Memory B cell (primary cell): ENCODE data around the gene TUB.

ENCODE experiments used
- ATAC-seq: fragments of 150-1000 bp; cut with Tn5 transposase; 2 replicates; pipeline ENCODE4 v1.10.0; 2021; ENCODE audit warnings: low read depth, mild to moderate bottlenecking, moderate library complexity
- DNase-seq, 2 donors: peaks; one replicate each; pipeline ENCODE4 v3.0.0; 2022; ENCODE audit warnings: low spot score in 2 of 2
- H3K27ac Mint-ChIP-seq: one replicate; pipeline ENCODE4 v1.8.0; 2022; ENCODE audit warnings: mild to moderate bottlenecking, moderate library complexity, mixed read lengths
- H3K27me3 Mint-ChIP-seq: one replicate; pipeline ENCODE4 v1.8.0; 2022; ENCODE audit warnings: mixed read lengths
- H3K36me3 Mint-ChIP-seq: one replicate; pipeline ENCODE4 v1.8.0; 2022; ENCODE audit warnings: mild to moderate bottlenecking, mixed read lengths
- H3K4me1 Mint-ChIP-seq: one replicate; pipeline ENCODE4 v1.8.0; 2022; ENCODE audit warnings: mixed read lengths
- H3K4me3 Mint-ChIP-seq: one replicate; pipeline ENCODE4 v1.8.0; 2022; ENCODE audit warnings: mild to moderate bottlenecking, moderate library complexity, mixed read lengths
- H3K9me3 Mint-ChIP-seq: one replicate; pipeline ENCODE4 v1.8.0; 2022; ENCODE audit warnings: mixed read lengths

The TUB gene

GRCh38 chr11:8085011-8085645 lies 4.1 kb downstream of the TUB start:
- Mint-ChIP-seq H3K4me1 (no peaks in the 10 kb centered on the region), H3K4me3 (no peak overlapping the region), H3K9me3 (no peaks in the 10 kb centered on the region), H3K36me3 (no peaks in the 10 kb centered on the region), H3K27ac (no peak overlapping the region), H3K27me3 (peaks cover 38% of the 10 kb centered on the region)
- no peak for DNase-seq
- no peak for ATAC-seq

- H3K27me3 Mint-ChIP-seq, result peaks cover 37% of the 10 kb centered on the region
- DNase-seq (no peak), ATAC-seq (no peak)
- H3K27ac Mint-ChIP-seq, result peak overlapping the region; percentile 23
- no peaks in the 10 kb centered on the region for H3K36me3 Mint-ChIP-seq
- H3K4me3 Mint-ChIP-seq, result no peak overlapping the region
- no peaks in the 10 kb centered on the region for H3K4me1 Mint-ChIP-seq
- no peaks in the 10 kb centered on the region for H3K9me3 Mint-ChIP-seq
Measured at GRCh38 chr11:8086001-8086479, 5.0 kb downstream of the TUB start.

GRCh38 chr11:8086571-8086970 lies 5.6 kb downstream of the TUB start:
- Mint-ChIP-seq H3K9me3 (no peaks in the 10 kb centered on the region), H3K4me3 (no peak overlapping the region), H3K27me3 (peaks cover 37% of the 10 kb centered on the region), H3K4me1 (no peaks in the 10 kb centered on the region), H3K27ac (no peak overlapping the region), H3K36me3 (no peaks in the 10 kb centered on the region)
- DNase-seq (no peak), ATAC-seq (no peak)

- ATAC-seq (no peak), DNase-seq (no peak)
- no peak overlapping the region for H3K4me3 Mint-ChIP-seq
- no peaks in the 10 kb centered on the region for H3K36me3 Mint-ChIP-seq
- H3K9me3 Mint-ChIP-seq, result no peaks in the 10 kb centered on the region
- no peaks in the 10 kb centered on the region for H3K4me1 Mint-ChIP-seq
- H3K27ac Mint-ChIP-seq, result no peak overlapping the region
- H3K27me3 Mint-ChIP-seq, result peaks cover 32% of the 10 kb centered on the region
Measured at GRCh38 chr11:8087185-8087584, 6.2 kb downstream of the TUB start.

- peaks cover 28% of the 10 kb centered on the region for H3K27me3 Mint-ChIP-seq
- H3K36me3 Mint-ChIP-seq, result no peaks in the 10 kb centered on the region
- DNase-seq (no peak), ATAC-seq (no peak)
- H3K4me3 Mint-ChIP-seq, result no peak overlapping the region
- H3K9me3 Mint-ChIP-seq, result no peaks in the 10 kb centered on the region
- no peak overlapping the region for H3K27ac Mint-ChIP-seq
- H3K4me1 Mint-ChIP-seq, result peaks cover 3% of the 10 kb centered on the region
Measured at GRCh38 chr11:8087756-8088155, 6.7 kb downstream of the TUB start.

- H3K27me3 Mint-ChIP-seq, result peaks cover 20% of the 10 kb centered on the region
- H3K27ac Mint-ChIP-seq, result no peak overlapping the region
- H3K36me3 Mint-ChIP-seq, result no peaks in the 10 kb centered on the region
- H3K4me1 Mint-ChIP-seq, result peaks cover 4% of the 10 kb centered on the region
- H3K4me3 Mint-ChIP-seq, result no peak overlapping the region
- ATAC-seq (no peak), DNase-seq (no peak)
- no peaks in the 10 kb centered on the region for H3K9me3 Mint-ChIP-seq
Measured at GRCh38 chr11:8089791-8090510, 8.9 kb downstream of the TUB start.

DNA sequence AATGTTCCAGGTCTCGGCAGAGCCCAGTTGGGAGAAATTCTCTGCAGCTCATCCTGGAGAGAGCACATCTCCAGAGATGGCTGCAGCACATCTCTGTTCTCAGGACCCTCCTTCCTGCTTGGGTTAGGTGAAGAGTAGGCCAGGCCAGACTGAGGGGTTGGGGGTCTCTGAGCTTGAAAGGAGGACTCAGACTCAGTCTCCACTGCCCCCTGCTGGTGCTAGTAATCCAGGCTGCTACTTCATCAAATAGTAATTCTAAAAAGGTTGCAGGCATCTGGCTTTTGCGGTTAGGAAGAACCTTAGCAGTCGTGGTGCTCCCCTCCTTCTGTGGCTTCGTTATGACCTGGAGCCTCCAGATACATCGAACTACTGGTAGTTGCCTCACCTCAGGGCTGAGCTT lies 9.7 kb downstream of the TUB start:
- no peaks in the 10 kb centered on the region for H3K36me3 Mint-ChIP-seq
- H3K27ac Mint-ChIP-seq, result no peak overlapping the region
- DNase-seq (no peak), ATAC-seq (no peak)
- H3K27me3 Mint-ChIP-seq, result peaks cover 14% of the 10 kb centered on the region
- H3K9me3 Mint-ChIP-seq, result no peaks in the 10 kb centered on the region
- no peak overlapping the region for H3K4me3 Mint-ChIP-seq
- H3K4me1 Mint-ChIP-seq, result peaks cover 6% of the 10 kb centered on the region

DNA sequence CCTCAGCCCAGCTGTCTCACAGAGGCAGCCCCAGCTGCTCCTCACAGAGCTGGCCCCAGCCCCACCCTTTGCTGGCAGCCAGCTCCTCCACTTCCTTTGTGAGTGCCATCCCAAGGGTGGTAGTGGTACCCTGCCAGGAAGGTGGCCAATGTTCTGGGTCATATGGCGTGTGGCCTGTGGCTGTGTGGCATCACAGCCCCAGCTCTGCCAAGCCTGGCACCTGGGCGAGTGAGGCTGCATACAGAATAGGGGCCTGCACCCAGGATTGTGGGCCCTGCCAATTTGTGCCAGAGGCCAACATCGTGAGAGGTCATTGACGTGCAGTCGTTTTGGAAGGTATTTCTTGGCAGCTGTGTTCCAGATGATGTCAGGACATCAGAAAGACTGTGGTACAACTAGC lies 10.7 kb downstream of the TUB start:
- H3K27ac Mint-ChIP-seq, result no peak overlapping the region
- no peak overlapping the region for H3K4me3 Mint-ChIP-seq
- no peaks in the 10 kb centered on the region for H3K36me3 Mint-ChIP-seq
- H3K9me3 Mint-ChIP-seq, result no peaks in the 10 kb centered on the region
- peaks cover 6% of the 10 kb centered on the region for H3K4me1 Mint-ChIP-seq
- H3K27me3 Mint-ChIP-seq, result peaks cover 10% of the 10 kb centered on the region
- DNase-seq (no peak), ATAC-seq (no peak)

DNA sequence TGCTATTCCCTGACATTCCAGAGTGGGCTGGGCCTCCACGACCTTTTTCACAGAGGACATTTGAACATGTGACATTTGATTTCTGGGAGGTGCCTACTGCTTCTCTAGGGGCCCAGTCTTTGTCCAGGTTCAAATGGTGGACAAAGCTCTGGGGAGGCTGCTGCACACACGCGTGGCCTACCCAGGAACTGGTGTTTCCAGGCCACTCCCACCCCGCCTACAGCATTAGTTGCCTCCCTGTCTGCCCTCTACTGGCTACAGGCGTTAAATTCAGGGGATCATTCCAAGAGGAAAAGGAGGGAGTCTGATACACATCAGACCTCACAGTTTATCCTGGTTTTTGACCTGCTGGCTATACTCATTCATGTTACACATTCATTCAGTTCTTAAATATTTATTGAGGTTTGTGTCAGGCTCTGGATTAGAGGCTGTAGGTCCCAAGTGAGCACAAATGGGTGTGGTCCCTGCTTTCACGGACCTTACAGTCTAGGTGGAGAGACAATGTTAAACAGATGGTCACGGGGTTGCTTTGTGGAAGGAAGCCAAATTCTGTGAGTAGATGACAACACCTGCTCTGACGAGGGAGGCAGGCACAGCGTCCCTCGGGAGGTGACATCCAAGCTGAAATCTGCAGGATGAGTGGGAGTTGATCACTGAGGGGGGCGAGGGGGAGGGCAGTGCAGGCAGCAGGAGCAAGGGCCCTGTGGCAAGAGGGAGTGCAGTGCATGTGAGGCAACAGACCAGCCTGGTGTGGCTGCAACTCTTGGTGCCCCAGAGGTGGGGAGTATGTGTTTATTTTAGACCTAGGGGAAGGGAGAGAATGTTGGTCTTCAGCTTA lies 11.8 kb downstream of the TUB start:
- Mint-ChIP-seq H3K36me3 (no peaks in the 10 kb centered on the region), H3K27me3 (peaks cover 4% of the 10 kb centered on the region)

DNA sequence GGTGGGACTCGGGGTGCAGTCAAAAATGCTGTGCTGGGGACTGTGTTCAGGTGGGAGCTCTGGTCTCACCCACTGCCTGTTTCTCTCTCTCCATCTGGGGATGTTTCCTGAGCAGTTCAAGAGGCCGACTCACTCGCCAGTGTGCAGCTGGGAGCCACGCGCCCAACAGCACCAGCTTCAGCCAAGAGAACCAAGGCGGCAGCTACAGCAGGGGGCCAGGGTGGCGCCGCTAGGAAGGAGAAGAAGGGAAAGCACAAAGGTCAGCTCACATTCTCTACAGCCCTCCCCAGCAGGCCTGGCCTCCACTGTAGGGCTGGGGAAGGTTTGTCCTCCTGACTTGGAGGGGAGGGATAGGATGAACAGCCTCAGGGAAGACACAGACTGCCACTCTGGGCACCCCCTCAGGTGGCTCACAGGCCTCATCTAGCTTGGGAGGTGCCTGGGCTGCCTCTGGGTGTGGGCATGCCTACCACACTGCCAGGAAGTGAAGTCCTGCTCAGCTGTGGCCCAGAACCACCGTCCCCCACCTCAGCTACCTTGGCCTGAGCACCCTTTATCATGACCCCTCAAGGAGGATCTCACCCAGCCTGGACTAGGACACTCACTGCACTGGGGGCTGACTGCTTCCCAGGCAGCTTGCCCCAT lies 13.0 kb downstream of the TUB start:
- Mint-ChIP-seq H3K4me3 (no peak overlapping the region), H3K27ac (no peak overlapping the region)

More for the DNA sequence above, 11.8 kb downstream of the TUB start:
- Mint-ChIP-seq H3K4me3 (no peak overlapping the region), H3K4me1 (peaks cover 6% of the 10 kb centered on the region), H3K27ac (peak overlapping the region; percentile 28), H3K9me3 (no peaks in the 10 kb centered on the region)
- DNase-seq (no peak), ATAC-seq (peak; percentile 54)

GRCh38 chr11:8094656-8095055 lies 13.6 kb downstream of the TUB start:
- DNase-seq, result no peak
- ATAC-seq, result no peak
- no peak overlapping the region for H3K4me3 Mint-ChIP-seq
- no peaks in the 10 kb centered on the region for H3K36me3 Mint-ChIP-seq
- H3K27ac Mint-ChIP-seq, result no peak overlapping the region
- peaks cover 2% of the 10 kb centered on the region for H3K27me3 Mint-ChIP-seq
- no peaks in the 10 kb centered on the region for H3K9me3 Mint-ChIP-seq
- peaks cover 6% of the 10 kb centered on the region for H3K4me1 Mint-ChIP-seq

More for the DNA sequence above, 13.0 kb downstream of the TUB start:
- no peaks in the 10 kb centered on the region for H3K36me3 Mint-ChIP-seq
- H3K27me3 Mint-ChIP-seq, result peaks cover 2% of the 10 kb centered on the region
- H3K9me3 Mint-ChIP-seq, result no peaks in the 10 kb centered on the region
- H3K4me1 Mint-ChIP-seq, result peaks cover 6% of the 10 kb centered on the region
- no peak for DNase-seq
- ATAC-seq, result no peak

GRCh38 chr11:8095371-8095770 lies 14.4 kb downstream of the TUB start:
- Mint-ChIP-seq H3K9me3 (no peaks in the 10 kb centered on the region), H3K27me3 (peaks cover 2% of the 10 kb centered on the region), H3K4me3 (no peak overlapping the region)

GRCh38 chr11:8095806-8096522 lies 15.0 kb downstream of the TUB start:
- Mint-ChIP-seq H3K9me3 (no peaks in the 10 kb centered on the region), H3K27me3 (no peaks in the 10 kb centered on the region), H3K4me1 (peaks cover 6% of the 10 kb centered on the region), H3K27ac (no peak overlapping the region), H3K4me3 (no peak overlapping the region), H3K36me3 (no peaks in the 10 kb centered on the region)
- no peak for ATAC-seq
- no peak for DNase-seq

More at GRCh38 chr11:8095371-8095770, 14.4 kb downstream of the TUB start:
- DNase-seq (no peak), ATAC-seq (no peak)
- H3K36me3 Mint-ChIP-seq, result no peaks in the 10 kb centered on the region
- no peak overlapping the region for H3K27ac Mint-ChIP-seq
- peaks cover 6% of the 10 kb centered on the region for H3K4me1 Mint-ChIP-seq
